Iris pigment epithelial cell (primary cell): ENCODE data around the gene STK11IP.

ENCODE experiments used
- DNase-seq: peaks from one replicate; pipeline ENCODE4 v3.0.0-alpha.2; 2011; ENCODE audit warnings: low read depth

Gene STK11IP, protein sequence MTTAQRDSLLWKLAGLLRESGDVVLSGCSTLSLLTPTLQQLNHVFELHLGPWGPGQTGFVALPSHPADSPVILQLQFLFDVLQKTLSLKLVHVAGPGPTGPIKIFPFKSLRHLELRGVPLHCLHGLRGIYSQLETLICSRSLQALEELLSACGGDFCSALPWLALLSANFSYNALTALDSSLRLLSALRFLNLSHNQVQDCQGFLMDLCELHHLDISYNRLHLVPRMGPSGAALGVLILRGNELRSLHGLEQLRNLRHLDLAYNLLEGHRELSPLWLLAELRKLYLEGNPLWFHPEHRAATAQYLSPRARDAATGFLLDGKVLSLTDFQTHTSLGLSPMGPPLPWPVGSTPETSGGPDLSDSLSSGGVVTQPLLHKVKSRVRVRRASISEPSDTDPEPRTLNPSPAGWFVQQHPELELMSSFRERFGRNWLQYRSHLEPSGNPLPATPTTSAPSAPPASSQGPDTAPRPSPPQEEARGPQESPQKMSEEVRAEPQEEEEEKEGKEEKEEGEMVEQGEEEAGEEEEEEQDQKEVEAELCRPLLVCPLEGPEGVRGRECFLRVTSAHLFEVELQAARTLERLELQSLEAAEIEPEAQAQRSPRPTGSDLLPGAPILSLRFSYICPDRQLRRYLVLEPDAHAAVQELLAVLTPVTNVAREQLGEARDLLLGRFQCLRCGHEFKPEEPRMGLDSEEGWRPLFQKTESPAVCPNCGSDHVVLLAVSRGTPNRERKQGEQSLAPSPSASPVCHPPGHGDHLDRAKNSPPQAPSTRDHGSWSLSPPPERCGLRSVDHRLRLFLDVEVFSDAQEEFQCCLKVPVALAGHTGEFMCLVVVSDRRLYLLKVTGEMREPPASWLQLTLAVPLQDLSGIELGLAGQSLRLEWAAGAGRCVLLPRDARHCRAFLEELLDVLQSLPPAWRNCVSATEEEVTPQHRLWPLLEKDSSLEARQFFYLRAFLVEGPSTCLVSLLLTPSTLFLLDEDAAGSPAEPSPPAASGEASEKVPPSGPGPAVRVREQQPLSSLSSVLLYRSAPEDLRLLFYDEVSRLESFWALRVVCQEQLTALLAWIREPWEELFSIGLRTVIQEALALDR

DNA sequence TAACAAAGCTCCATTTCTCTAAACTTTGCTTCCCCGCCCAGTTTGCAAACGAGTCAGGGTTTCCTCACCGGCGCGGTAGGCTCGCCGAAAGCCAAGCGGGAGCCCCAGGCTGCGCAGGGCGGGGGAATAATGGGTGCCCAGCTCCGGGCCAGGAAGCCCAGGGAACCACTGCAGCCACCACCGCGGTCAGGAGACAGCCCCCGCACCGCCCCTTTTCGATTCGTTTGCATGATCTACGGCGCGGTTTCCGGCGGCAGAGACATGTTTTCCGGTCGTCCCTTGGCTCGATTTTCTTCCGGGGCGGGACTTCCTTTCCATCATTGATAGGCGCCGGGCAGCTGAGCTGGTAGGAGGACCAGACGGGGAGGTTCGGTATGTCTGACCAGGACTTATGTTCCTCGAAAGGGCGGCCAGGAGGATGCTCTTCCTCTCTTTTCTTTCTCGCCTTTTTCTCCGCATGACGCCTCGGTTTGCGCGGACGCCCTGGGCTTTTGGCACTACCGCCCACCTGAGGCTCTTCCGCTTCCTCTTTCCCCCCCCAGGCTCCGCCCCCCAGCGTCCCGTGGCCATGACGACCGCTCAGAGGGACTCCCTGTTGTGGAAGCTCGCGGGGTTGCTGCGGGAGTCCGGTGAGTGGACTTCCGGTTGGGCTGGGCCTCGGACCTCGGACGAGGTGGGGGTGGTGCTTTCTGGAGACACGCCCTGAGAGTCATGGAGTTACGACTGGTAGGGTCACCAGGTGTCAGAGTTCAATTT, at the start of gene STK11IP:
Gene STK11IP (plus strand): TSS at position 306 of the 756 bp plus-strand sequence. CDS start 263 bp downstream, at position 569.
- peak; percentile 98 for DNase-seq

DNA sequence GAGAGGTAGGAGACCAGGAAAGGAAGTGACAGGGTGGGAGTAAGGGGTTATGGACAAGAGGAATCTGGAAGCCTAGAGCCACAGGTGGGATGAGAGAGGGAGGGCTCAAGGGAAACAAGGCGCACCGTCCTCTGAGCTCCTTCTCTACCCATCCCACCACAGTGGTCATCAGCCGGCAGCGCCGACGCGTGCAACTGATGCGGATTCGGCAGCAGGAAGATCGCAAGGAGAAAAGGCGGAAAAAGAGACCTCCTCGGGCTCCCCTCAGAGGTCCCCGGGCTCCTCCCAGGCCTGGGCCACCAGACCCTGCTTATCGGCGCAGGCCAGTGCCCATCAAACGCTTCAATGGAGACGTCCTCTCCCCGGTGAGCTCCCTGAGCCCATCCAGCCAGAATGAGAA, 48.7 kb upstream of the STK11IP start:
- DNase-seq, result no peak

DNA sequence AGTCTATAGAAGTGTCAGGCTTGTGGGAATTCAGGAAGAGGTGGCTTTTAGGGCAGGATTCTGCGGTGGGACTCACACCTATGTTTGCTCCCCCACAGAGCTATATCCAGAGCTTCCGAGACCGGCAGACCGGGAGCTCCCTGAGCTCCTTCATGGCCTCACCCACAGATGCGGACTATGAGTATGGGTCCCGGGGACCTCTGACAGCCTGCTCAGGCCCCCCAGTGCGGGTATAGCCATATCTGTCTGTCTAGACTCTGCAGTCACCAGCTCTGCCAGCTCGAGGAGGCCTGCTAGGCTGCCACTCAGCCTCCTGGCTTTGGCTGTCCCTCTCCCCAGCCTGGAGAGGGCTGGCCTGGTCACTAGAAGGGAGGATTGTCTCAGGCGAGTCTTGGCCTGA, 48.0 kb upstream of the STK11IP start:
- DNase-seq, result no peak

DNA sequence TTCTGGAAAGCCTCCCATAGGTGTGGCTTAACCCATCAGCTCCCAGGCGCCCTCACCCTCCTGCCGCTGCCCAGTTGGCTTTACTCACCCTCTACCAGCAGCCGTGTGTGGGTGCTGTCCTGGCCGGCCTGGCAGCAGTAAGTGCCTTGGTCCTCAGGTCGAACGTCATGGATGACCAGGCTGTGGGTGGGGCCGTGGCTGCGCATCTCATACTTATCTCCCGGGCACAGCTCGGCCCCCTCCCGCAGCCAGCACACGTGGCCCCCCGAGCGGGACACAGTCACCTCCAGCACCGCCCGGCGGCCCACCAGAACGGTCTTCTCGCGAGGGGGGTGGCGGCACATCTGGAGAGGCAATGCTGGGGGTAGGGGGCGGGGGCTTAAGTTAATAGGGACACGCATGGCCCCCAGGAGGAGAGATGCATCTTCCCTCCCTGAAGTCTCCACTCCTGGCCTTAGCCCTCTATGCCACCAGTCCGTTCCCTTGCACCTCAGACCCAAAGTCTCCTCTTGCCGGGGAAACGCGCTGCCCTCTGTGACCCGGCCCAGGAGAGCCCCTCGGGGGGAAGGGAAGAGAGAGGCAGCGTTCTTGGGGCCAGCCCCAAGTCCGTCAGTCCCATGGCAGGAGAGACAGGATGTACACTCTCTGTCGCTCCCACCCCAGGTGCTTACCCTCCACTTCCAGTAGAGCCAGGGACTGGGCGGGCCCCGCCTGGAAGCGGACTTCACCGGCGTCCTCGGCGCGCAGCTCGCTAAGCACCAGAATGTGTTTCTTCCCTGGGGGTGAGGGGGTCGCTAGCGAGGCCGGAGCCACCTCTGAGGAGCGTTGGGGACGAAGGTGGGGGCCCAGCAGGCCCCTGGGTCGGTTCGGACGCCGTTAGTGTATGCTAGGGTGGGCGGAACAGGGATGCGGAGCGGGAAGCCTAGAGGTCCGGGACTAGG, 45.9 kb upstream of the STK11IP start:
- peak; percentile 34 for DNase-seq

DNA sequence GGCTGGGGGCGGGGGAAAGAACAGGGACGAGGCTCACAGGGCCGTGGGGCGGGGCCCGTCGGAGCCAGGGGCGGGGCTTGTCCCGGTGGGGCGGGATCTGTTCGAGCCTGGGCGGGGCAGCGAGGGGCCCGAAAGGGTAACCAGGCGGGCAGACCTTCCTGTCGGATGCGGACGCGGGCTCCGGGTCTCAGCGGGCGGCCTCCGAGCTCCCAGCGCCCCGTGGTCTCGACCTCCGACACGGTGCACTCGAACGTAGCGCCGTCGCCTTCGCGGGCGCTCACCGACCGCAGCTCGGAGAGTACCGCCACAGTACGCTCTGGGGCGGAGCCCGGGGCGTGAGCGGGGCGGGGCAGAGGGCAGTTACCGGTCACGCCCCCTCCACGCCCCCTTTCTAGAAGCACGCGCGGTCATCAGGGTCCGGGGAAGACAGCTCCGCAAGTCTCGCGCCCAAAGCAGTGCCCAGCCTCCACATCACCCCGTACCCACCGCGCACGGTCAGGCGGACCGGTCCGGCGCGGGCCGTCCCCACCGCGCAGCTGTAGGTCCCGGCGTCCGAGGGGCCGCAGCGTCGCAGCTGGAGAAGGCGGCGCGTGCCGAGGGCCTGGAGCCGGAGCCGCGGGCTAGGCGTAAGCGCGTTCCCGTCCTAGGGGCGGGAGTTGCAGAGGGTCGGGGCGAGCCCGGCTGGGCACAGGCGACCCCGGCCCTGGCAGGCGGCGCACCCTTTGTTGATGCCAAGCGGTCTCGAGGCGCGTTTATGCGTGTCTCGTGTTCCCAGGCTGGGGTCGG, 45.1 kb upstream of the STK11IP start:
- peak; percentile 78 for DNase-seq

DNA sequence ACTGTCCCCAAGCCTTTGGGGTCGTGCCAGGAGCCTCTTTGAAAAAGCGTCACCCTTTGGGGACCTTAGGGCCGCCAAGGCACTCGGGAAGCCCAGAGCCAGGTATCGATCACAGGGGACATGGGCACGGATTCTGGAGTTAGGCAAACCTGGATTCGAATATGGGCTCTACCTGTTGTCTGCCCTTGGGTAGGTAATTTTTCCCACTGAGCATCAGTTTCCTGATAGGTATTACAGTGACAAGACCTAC, 44.6 kb upstream of the STK11IP start:
- no peak for DNase-seq

DNA sequence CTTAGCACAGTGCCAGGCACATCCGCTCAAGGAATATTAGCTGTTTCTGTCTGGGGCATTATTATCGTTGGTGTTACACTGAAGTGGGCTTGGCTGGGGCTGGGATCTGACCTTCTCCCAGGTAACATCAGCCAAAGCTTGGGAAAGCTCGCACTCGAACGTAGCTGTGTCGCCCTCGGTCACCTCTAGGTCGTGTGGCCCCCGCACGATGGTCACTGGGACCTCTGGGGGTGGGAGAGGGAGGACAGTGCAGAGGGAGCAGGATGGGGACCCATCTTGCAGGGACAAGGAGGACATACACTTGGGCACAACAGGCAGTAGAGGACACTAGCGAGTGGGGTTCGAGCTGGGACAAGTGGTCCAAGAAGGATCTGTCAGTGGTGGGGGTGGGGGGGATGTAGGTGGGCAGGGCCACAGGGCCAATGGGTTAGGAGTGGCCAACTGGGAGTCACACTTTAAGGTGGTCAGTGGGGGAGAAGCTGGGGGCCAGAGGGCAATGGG, 44.1 kb upstream of the STK11IP start:
- DNase-seq, result no peak

DNA sequence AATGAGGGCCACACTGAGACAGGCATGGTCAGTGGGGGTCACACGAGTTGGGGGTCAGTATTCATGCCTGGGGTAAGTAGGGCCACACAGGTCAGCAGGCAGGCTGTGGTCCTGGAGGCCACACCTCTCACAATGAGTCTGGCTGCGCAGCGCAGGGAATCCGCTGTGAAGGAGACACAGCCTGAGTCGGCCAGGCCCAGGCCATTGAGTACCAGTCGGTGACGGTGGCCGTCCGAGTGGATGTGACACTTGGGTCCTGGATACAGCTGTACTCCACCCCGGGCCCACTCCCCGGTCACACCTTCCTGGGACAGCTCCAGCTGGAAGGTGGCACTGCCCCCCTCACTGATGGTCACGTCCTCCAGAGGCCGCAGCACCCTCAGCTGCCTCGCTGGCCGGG, 43.3 kb upstream of the STK11IP start:
- no peak for DNase-seq

DNA sequence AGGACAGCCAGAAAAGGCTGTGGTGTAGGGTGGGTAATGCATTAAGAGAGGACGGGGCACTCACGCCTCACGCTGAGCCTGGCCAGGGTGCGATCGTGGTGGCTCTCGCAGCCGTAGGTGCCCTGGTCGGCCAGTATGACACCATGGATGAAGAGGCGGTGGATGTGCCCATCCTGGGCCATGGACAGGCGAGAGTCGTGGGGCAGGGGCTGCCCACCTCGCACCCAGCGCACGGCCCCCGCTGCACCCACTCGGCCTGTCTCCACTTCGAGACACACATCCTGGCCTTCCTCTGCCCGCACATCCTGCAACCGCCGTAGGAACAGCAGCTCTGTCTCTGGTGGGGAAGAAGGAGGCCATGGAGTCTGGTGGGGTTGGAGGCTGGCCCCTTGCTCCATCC, 41.7 kb upstream of the STK11IP start:
- DNase-seq, result no peak

DNA sequence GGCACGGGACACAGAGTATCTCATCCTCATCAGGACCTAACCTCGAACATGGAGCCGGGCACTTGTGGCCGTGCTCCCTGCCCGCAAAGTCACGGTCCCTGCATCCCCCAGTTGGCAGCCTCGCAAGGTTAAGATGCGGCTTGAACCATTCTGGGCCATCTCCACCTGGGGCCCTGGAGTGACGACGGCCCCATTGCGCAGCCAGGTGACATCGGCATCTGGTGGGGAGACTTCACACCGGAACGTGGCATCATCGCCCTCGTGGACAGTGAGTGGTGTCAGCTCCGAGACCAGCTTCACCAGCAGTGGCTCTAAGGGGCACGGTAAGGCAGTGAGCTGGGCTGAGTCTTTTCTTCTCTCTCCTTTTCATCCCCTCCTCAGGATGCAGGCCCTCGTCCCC, 41.2 kb upstream of the STK11IP start:
- DNase-seq, result no peak

DNA sequence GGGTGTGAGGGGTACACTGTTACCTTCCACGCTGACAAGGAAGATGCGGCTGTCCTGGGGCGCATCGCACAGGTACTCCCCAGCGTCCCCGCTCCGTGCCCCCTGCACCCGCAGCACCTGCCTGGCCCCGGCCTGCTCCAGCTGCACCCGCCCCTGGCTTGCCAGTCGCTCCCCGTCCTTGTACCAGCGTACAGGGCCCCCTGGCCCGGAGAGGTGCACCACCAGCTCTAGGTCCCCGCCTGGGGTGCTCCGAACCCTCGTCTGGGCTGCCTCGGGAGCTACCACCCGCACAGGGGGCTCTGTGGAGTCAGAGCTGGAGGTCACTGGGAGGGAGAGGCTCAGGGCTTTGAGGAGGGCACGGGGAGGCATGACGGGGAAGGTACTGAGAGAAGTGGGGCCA, 40.3 kb upstream of the STK11IP start:
- DNase-seq, result no peak

DNA sequence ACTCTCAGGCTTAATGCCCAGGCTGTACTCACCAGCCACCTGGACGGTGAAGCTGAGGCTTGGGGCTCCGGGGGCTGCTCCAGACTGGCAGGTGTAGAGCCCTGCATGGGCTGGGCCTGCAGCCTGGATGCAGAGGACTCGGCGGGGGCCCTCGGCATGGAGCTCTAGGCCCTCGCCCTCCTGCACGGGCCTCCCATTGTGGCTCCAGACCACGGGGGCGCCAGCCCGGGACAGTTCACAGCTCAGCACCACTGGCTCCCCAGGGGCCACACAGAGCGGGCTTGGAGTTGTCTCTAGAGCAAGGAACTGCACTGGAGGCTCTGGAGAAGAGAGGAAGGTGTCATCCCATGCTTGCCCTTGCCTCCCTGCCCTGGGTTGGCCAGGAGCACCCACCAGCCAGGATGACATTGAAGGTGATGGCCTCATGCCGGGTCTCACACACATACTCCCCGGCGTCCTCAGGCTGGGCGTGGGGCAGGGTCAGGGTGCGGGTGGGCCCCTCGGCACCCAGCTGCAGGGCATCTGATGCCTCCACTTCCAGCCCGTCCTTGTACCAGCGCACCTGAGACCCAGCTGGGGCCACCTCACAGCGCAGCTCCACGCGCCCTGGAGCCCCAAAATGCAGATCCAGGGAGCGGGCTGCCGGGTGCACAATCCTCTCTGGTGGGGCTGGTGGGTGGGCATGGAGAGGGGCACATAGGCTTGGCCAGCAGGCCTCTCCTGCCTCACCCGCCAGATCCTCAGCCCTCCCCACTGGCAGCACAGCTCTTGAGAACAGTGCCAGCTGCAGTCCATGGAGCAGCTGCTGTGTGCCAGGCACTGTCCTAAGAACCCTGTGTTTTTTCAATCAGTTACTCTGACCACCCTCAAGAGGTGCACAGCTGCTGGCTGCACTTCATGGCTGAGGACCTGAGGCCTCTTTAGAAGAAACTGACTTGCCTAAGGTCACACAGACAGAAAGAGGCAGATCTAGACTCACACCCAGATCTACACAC, 39.6 kb upstream of the STK11IP start:
- DNase-seq, result no peak

DNA sequence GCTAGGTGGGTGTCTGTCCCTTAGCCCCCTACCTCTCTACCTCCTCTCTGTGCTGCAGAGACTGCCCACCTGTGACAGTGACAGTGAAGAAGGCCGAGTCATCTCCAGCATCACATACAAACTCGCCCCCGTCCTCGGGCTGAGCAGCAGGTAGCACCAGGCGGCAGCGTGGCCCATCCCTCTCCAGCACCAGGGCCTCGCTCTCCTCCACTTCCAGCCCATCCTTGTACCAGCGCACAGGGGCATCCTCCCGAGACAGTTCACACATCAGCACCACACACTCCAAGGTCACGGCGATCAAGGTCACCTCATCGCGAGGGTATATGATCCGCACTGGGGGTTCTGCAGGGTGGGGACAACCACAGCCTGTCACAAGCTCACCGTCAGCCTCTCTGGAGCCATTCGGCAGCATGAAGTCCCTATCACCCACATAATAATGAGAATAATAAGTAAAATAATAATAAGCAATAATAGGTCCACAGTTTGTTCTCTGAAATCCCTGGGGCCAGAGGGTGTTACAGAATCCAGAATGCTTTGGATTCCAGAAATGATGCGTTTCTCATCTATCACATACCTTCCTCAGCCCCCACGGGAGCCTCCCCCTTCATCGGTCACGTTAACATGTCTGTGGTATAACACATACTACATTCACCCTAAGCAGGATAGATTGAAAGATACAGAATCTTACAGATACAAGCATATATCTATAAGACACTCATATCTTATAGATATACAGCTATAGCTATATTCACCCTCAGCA, 38.3 kb upstream of the STK11IP start:
- no peak for DNase-seq

DNA sequence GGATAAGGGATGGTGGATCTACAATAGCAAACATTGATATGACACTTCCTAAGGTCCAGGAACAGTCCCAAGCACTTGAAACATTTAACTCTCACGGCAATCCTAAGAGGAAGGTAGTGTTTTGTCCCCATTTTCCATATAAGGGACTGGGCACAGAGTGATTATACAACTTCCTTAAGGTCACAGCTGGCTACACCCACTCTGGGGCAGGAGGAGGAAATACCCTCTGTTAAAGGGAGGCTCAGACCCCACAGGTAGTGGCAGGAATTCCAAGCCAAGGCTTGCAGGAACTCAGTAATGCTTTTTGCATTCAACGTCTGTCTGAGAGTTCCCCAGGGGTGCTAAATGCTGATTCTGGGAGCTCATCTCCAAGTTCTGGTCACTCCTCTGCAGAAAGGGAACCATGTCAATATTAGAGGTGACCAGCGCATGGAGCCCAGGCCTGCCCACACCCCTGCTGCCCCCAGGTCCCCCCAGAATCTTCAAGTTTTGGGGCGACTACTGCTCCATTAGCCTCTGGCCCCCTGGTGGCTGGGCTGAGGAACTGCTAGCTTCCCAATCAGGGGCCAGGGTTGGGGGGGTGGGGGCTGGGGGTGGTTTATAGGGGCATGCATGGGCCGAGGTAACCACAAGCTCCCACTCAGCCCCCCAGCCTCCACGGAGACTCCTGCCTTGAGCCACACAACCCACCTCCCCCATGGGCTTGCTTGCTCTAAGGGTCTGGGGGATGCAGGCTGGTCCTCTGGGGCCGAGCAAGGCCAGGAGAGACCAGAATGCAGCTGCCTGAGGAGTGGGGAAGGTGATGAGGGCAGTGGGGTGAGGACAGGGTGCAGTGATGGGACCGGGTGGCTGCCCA, 37.4 kb upstream of the STK11IP start:
- no peak for DNase-seq

DNA sequence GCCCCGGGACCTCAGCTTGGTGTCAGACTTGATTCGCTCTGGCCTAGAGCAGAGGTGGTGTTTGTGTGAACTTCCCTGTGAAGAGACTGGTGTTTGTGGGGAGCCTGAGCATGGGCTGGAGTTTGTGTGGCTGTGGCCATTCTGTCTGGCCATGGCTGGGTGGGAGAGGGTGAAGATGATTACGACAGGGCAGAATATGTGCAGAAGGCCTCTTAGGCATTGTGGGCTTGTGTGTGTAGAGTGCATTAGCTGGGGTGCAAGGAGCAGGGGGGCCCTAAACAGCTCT, 36.8 kb upstream of the STK11IP start:
- DNase-seq, result no peak

DNA sequence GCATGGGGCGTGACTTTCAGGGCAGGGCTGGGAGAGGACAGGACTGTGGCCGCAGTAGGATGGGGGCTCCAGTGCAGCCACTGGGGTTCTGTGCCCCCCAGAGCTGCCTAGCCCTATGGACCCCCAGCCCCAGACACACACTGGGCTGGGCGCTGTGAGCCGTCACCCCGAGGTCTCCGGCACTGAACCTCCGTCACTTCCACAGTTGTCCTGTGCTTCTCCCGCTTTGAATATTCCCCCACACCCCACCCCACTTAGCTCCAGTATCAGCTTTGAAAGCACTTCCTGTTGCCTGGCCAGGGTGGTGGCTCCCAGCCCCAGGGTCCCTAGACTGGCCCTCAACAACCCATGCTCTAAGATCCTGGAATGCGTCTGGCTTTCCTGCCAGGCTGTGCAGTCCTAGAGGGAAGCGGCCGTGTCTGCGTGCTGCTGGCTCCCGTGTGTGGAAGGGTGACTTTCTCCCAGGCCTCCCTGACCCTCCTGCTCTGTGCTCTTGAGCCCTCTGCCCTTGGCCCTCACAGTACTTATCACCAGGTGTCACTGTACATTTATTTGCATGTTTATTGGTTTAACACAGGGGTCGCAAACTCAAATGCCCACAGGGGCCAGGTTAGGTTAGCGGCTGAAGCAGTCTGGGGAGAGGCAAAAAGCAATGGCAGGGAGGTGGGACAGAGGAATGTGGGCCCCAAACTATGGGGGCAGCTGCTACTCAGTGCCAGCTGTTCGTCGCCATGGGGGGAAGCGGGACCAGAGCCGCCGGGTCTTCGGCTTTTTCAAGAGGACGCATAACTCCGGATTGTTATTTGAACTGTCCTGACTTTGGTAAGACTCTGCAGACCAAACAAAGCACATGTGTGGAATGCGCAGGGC, 36.2 kb upstream of the STK11IP start:
- DNase-seq, result no peak
